Measurements from ENCODE around the gene ZNF367. TPM values are rescaled to one million over a fixed set of nuclear protein-coding genes. Genes with fewer than 3 reads are reported as not detected.

Gene ZNF367
- total RNA-seq, 1 experiment from 2014 or later, result 14.0 TPM

GRCh38 chr9:96392263-96392662 lies 25.9 kb downstream of the ZNF367 start:
- no TSS peak for BruUV-seq (replicated peaks)
- H3K4me2 ChIP-seq (ENCODE audit: low read length), result no peak overlapping the region
- H3F3A ChIP-seq (ENCODE audit: low read length, unreplicated experiment), result peaks cover 4% of the 10 kb centered on the region
- DNase-seq, result no peak
- H3K9ac ChIP-seq (ENCODE audit: low read length), result no peak overlapping the region
- H3K4me1 ChIP-seq (ENCODE audit: insufficient read depth, low read length), result no peaks in the 10 kb centered on the region
- CTCF ChIA-PET, result no interaction called here
- H3K27me3 ChIP-seq (ENCODE audit: low read length), result no peaks in the 10 kb centered on the region
- no peaks in the 10 kb centered on the region for H4K20me1 ChIP-seq (ENCODE audit: low read length)
- no peaks in the 10 kb centered on the region for H3K9me3 ChIP-seq (ENCODE audit: low read length)
- POLR2A ChIA-PET (ENCODE audit: unreplicated experiment), result no interaction called here
- no peak overlapping the region for H2AFZ ChIP-seq (ENCODE audit: low read length)
- H3K9me2 ChIP-seq (replicated peaks; ENCODE audit: low read length), result no peaks in the 10 kb centered on the region
- no peak for TF ChIP-seq EZH2phosphoT487 (IDR thresholded peaks at IDR 0.05; ENCODE audit: borderline replicate concordance, low read length)
- no peak for TF ChIP-seq CTCF (conservative IDR thresholded peaks at IDR 0.05; ENCODE audit: low read depth, low read length)
- TF ChIP-seq EZH2 (IDR thresholded peaks at IDR 0.05; ENCODE audit: low read length, unreplicated experiment), result no peak
- H3K36me3 ChIP-seq (ENCODE audit: low read depth, low read length), result peaks cover 9% of the 10 kb centered on the region
- H3K4me3 ChIP-seq (ENCODE audit: low read length), result no peak overlapping the region
- H3K79me2 ChIP-seq (ENCODE audit: low read length), result no peaks in the 10 kb centered on the region
- ATAC-seq, result no peak
- intact Hi-C loops (cut with micrococcal nuclease), result no loop called here
- no peak overlapping the region for H3K27ac ChIP-seq (ENCODE audit: low read length)

GRCh38 chr9:96391021-96391765 lies 27.0 kb downstream of the ZNF367 start:
- no peak overlapping the region for H3K27ac ChIP-seq (ENCODE audit: low read length)
- intact Hi-C loops (cut with micrococcal nuclease), result no loop called here
- H3F3A ChIP-seq (ENCODE audit: low read length, unreplicated experiment), result peaks cover 4% of the 10 kb centered on the region
- no peaks in the 10 kb centered on the region for H3K79me2 ChIP-seq (ENCODE audit: low read length)
- no peaks in the 10 kb centered on the region for H3K9me3 ChIP-seq (ENCODE audit: low read length)
- H3K9me2 ChIP-seq (replicated peaks; ENCODE audit: low read length), result no peaks in the 10 kb centered on the region
- no peak for TF ChIP-seq EZH2 (IDR thresholded peaks at IDR 0.05; ENCODE audit: low read length, unreplicated experiment)
- TF ChIP-seq CTCF (conservative IDR thresholded peaks at IDR 0.05; ENCODE audit: low read depth, low read length), result no peak
- TF ChIP-seq EZH2phosphoT487 (IDR thresholded peaks at IDR 0.05; ENCODE audit: borderline replicate concordance, low read length), result no peak
- ATAC-seq (peak; percentile 13; the same call in 1 of the 2 replicates), DNase-seq (no peak)
- BruUV-seq (replicated peaks), result no TSS peak
- no peaks in the 10 kb centered on the region for H3K4me1 ChIP-seq (ENCODE audit: insufficient read depth, low read length)
- no peaks in the 10 kb centered on the region for H3K27me3 ChIP-seq (ENCODE audit: low read length)
- CTCF ChIA-PET, result no interaction called here
- H4K20me1 ChIP-seq (ENCODE audit: low read length), result no peaks in the 10 kb centered on the region
- POLR2A ChIA-PET (ENCODE audit: unreplicated experiment), result no interaction called here
- no peak overlapping the region for H3K9ac ChIP-seq (ENCODE audit: low read length)
- H2AFZ ChIP-seq (ENCODE audit: low read length), result no peak overlapping the region
- H3K4me3 ChIP-seq (ENCODE audit: low read length), result no peak overlapping the region
- H3K4me2 ChIP-seq (ENCODE audit: low read length), result no peak overlapping the region
- peaks cover 12% of the 10 kb centered on the region; the same call in 1 of the 2 replicates for H3K36me3 ChIP-seq (ENCODE audit: low read depth, low read length)

GRCh38 chr9:96388144-96388543 lies 30.0 kb downstream of the ZNF367 start:
- H3K4me2 ChIP-seq (ENCODE audit: low read length), result no peak overlapping the region
- intact Hi-C loops (cut with micrococcal nuclease), result no loop called here
- H3K36me3 ChIP-seq (ENCODE audit: low read depth, low read length), result peaks cover 16% of the 10 kb centered on the region
- ATAC-seq, result no peak
- POLR2A ChIA-PET (ENCODE audit: unreplicated experiment), result no interaction called here
- H3K4me1 ChIP-seq (ENCODE audit: insufficient read depth, low read length), result peaks cover 4% of the 10 kb centered on the region
- peaks cover 4% of the 10 kb centered on the region for H3F3A ChIP-seq (ENCODE audit: low read length, unreplicated experiment)
- H3K27ac ChIP-seq (ENCODE audit: low read length), result no peak overlapping the region
- no peaks in the 10 kb centered on the region for H3K9me3 ChIP-seq (ENCODE audit: low read length)
- H2AFZ ChIP-seq (ENCODE audit: low read length), result no peak overlapping the region
- BruUV-seq (replicated peaks), result no TSS peak
- H3K9ac ChIP-seq (ENCODE audit: low read length), result no peak overlapping the region
- CTCF ChIA-PET, result interaction anchor here (0.5 kb wide), 1 partner anchor 54 kb away, joined by 4 read pairs; no protein-coding TSS in a partner anchor
- no peak for DNase-seq
- H3K27me3 ChIP-seq (ENCODE audit: low read length), result no peaks in the 10 kb centered on the region
- TF ChIP-seq EZH2 (IDR thresholded peaks at IDR 0.05; ENCODE audit: low read length, unreplicated experiment), result no peak
- TF ChIP-seq EZH2phosphoT487 (IDR thresholded peaks at IDR 0.05; ENCODE audit: borderline replicate concordance, low read length), result no peak
- no peak for TF ChIP-seq CTCF (conservative IDR thresholded peaks at IDR 0.05; ENCODE audit: low read depth, low read length)
- no peaks in the 10 kb centered on the region for H3K9me2 ChIP-seq (replicated peaks; ENCODE audit: low read length)
- H3K79me2 ChIP-seq (ENCODE audit: low read length), result peaks cover under 1% of the 10 kb centered on the region; the same call in 1 of the 2 replicates
- H3K4me3 ChIP-seq (ENCODE audit: low read length), result no peak overlapping the region
- H4K20me1 ChIP-seq (ENCODE audit: low read length), result no peaks in the 10 kb centered on the region
